Esophagus muscularis mucosa (tissue), 4 donors: ENCODE measurements around the gene EML2. TPM values are rescaled to one million over a fixed set of nuclear protein-coding genes. Genes with fewer than 3 reads are reported as not detected.

ENCODE experiments used
- DNase-seq: peaks from one replicate; pipeline ENCODE4 v3.0.0-alpha.2; 2017; ENCODE audit errors: extremely low spot score
- H3K27ac ChIP-seq, 4 donors: fragments of 200-600 bp; sonication (generic); replicated peaks in 1 of 4; 1 replicate in 3 of 4; 2 replicates in 1 of 4; pipeline ENCODE4 v1.5.1; 2016 to 2019; ENCODE audit warnings: mild to moderate bottlenecking in 1 of 4
- H3K27me3 ChIP-seq, 4 donors: fragments of 200-600 bp; sonication (generic); one replicate each; pipeline versions ENCODE4 v1.5.1 to v1.6.0; 2016 to 2019
- H3K36me3 ChIP-seq, 4 donors: fragments of 200-600 bp; sonication (generic); one replicate each; pipeline ENCODE4 v1.5.1; 2016 to 2019
- H3K4me1 ChIP-seq, 4 donors: fragments of 200-600 bp; sonication (generic); one replicate each; pipeline ENCODE4 v1.5.1; 2016 to 2019
- H3K4me3 ChIP-seq, 4 donors: fragments of 200-600 bp; sonication (generic); 1 replicate in 2 of 4; 2 replicates in 2 of 4; pipeline ENCODE4 v1.5.1; 2016 to 2019; ENCODE audit warnings: mild to moderate bottlenecking in 4 of 4, moderate library complexity in 1 of 4
- H3K9me3 ChIP-seq, 4 donors: fragments of 200-600 bp; sonication (generic); 1 replicate in 3 of 4; 2 replicates in 1 of 4; pipeline ENCODE4 v1.5.1; 2016 to 2019
- EP300 ChIP-seq: sonication (generic); formaldehyde crosslinking; IDR thresholded peaks from one replicate; pipeline ENCODE4 v1.6.1; 2017; ENCODE audit warnings: antibody characterized with exemption
- POLR2A ChIP-seq: fragments of 450-650 bp; IDR thresholded peaks from one replicate; pipeline ENCODE4 v1.6.1; 2017; ENCODE audit warnings: antibody characterized with exemption, moderate library complexity, mild to moderate bottlenecking, low read depth
- POLR2AphosphoS5 ChIP-seq, 2 donors: sonication (generic); formaldehyde crosslinking; IDR thresholded peaks; one replicate each; pipeline ENCODE4 v1.6.1; 2017; ENCODE audit warnings: antibody characterized with exemption in 2 of 2
- WGBS: methylation state at CpG from one replicate; pipeline ENCODE4 v1.1.5; 2018; 5-methylcytosine and 5-hydroxymethylcytosine counted together
- intact Hi-C: fragments of 100-400 bp; cut with DNase I; formaldehyde crosslinking; loops from one replicate; pipeline ENCODE4 v1.15.1; 2023
- total RNA-seq, 4 donors: library from RNA; depleted of rRNA; stranded (reverse); fragments of >200 nt; gene quantifications; one replicate each; pipeline versions ENCODE4 v1.1.0 to v1.2.1, GENCODE V29; 2016
- TF ChIP-seq, protein P1 (sequence below), 3 experiments: fragments of 200-600 bp in 2 of 3; fragments of 450-650 bp in 1 of 3; sonication (generic) in 2 of 3; IDR thresholded peaks; one replicate each; pipeline ENCODE4 v1.5.1; 2017 to 2019; ENCODE audit warnings: antibody characterized with exemption in 3 of 3, mild to moderate bottlenecking in 2 of 3, moderate library complexity in 1 of 3

EML2 gene
- total RNA-seq, 4 donors from 2014 or later: 12.0 to 28.4 (median 18.3) TPM

DNA sequence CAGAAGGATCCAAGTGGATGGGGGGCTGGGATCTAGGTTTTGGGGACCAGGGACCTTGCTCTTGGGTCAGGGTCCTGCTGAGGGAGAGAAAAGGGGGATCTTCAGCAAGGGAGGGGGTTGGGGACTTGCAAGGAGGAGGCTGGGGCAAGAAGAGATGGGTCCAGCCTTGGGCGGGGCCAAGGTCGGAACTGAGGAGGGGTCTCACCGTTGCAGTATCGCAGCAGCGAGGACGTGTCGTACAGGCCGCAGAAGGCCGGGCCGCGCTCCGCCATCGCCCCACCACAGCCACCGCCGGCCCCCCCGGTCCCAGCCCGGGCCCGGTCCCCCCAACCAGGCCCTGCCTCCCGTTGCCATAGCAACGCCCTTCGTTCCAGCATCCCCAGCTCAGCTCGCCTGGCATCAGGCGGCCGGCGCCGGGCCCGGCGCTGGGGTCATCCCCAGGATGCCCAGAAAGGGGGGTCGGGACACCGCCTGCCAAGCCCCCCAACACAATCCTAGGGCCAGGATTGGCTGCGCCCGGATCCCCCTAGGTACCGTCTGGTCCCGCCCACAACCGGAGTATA, 6.0 kb upstream of the EML2 start:
- TF ChIP-seq EP300 (no peak), POLR2AphosphoS5 (IDR thresholded peaks at IDR 0.05) (no peak), POLR2A (no peak)
- TF ChIP-seq, protein P1, sequence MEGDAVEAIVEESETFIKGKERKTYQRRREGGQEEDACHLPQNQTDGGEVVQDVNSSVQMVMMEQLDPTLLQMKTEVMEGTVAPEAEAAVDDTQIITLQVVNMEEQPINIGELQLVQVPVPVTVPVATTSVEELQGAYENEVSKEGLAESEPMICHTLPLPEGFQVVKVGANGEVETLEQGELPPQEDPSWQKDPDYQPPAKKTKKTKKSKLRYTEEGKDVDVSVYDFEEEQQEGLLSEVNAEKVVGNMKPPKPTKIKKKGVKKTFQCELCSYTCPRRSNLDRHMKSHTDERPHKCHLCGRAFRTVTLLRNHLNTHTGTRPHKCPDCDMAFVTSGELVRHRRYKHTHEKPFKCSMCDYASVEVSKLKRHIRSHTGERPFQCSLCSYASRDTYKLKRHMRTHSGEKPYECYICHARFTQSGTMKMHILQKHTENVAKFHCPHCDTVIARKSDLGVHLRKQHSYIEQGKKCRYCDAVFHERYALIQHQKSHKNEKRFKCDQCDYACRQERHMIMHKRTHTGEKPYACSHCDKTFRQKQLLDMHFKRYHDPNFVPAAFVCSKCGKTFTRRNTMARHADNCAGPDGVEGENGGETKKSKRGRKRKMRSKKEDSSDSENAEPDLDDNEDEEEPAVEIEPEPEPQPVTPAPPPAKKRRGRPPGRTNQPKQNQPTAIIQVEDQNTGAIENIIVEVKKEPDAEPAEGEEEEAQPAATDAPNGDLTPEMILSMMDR (IDR thresholded peaks at IDR 0.05): no peak
- Histone ChIP-seq H3K4me1 (peaks cover 23 to 45% (median 45%) of the 10 kb centered on the region in 4 donors), H3K9me3 (no peaks in the 10 kb centered on the region), H3K27me3 (peaks cover 0 to 53% (median 12%) of the 10 kb centered on the region in 4 donors), H3K27ac (no peak overlapping the region), H3K4me3 (peak overlapping the region; percentile 38 to 52 (median 46)), H3K36me3 (no peaks in the 10 kb centered on the region)
- 21% methylated on average over 15 of the region's 35 CpGs for whole genome bisulfite sequencing
- intact Hi-C loops: no loop called here
- no peak for DNase-seq

GRCh38 chr19:45643927-45644771, 5.0 kb upstream of the EML2 start:
- peaks cover 0 to 43% (median 12%) of the 10 kb centered on the region in 4 donors for H3K27me3 ChIP-seq
- intact Hi-C loops: loop anchor here (2.0 to 5.0 kb wide), 2 partner anchors 38 to 121 kb away; no protein-coding TSS in a partner anchor
- H3K36me3 ChIP-seq: no peaks in the 10 kb centered on the region
- H3K4me1 ChIP-seq: peaks cover 23 to 54% (median 52%) of the 10 kb centered on the region in 4 donors
- H3K4me3 ChIP-seq: no peak overlapping the region
- H3K9me3 ChIP-seq: no peaks in the 10 kb centered on the region
- no peak overlapping the region for H3K27ac ChIP-seq
- no peak for DNase-seq
- WGBS: 64% methylated on average over 14 of the region's 14 CpGs
- TF ChIP-seq, protein P1 (IDR thresholded peaks at IDR 0.05): no peak
- TF ChIP-seq POLR2A (no peak), POLR2AphosphoS5 (IDR thresholded peaks at IDR 0.05) (no peak), EP300 (no peak)

- 10% methylated on average over 35 of the region's 39 CpGs for WGBS
- H3K27ac ChIP-seq: no peak overlapping the region
- H3K4me1 ChIP-seq: peaks cover 30 to 62% (median 60%) of the 10 kb centered on the region in 4 donors
- TF ChIP-seq EP300 (no peak), POLR2A (no peak), POLR2AphosphoS5 (IDR thresholded peaks at IDR 0.05) (peak in 1 of 2 donors; percentile 29)
- TF ChIP-seq, protein P1 (IDR thresholded peaks at IDR 0.05): peak; percentile 97 to 100 (median 99)
- no peaks in the 10 kb centered on the region for H3K36me3 ChIP-seq
- no peaks in the 10 kb centered on the region for H3K9me3 ChIP-seq
- H3K4me3 ChIP-seq: peak overlapping the region in 1 of 4 donors; percentile 11
- intact Hi-C loops: loop anchor here (2.0 to 5.0 kb wide), 2 partner anchors 39 to 120 kb away; no protein-coding TSS in a partner anchor
- peak; percentile 97 for DNase-seq
- H3K27me3 ChIP-seq: peaks cover 0 to 41% (median 12%) of the 10 kb centered on the region in 4 donors
Measured at GRCh38 chr19:45643024-45643926, 4.1 kb upstream of the EML2 start.

DNA sequence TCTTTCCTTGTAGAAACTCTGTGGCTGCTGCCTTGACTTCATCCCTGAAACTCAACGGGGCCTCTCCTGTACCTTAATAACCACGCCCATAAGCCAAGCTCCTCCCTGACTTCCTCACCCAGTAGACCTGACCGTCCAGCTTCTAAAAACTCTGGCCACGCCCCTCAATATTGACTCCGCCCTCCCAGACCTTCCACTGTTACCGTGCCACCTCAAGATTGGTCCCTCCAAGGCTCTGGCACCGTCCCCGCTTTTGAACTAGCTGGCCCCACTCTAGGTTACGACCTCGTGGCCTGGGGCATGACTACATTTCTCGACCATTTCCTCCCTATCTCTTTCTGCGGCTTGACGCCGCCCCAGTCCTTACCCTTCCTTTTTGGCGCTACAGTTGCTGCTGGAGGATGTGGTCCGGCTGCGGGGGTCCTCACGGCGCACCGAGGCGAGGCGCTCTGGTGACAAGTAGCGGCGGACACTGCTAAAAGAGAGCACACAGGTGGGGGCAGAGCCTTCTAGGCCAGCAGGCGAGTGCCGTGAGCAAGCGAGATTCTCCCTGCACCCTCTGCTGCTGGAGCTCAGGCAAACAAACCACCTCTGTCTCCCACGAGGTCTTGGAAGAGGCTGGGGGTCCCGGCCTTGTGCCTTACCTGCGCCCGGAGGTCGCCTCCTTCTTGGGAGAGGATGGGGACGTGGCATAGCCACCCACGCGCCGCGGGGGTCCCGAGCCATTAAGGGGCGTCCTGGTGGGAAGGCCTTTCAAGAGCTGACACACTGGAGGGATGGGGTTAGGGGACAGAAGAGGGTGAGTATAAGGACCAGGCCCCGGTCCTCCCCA, 2.3 kb upstream of the EML2 start:
- peak overlapping the region; percentile 40 to 54 (median 50) for H3K4me3 ChIP-seq
- 20% methylated on average over 24 of the region's 40 CpGs for WGBS
- peaks cover 0 to 34% (median 11%) of the 10 kb centered on the region in 4 donors for H3K27me3 ChIP-seq
- H3K27ac ChIP-seq: peak overlapping the region; percentile 72 to 78 (median 74)
- TF ChIP-seq, protein P1 (IDR thresholded peaks at IDR 0.05): no peak
- TF ChIP-seq POLR2AphosphoS5 (IDR thresholded peaks at IDR 0.05) (no peak), EP300 (no peak), POLR2A (no peak)
- H3K9me3 ChIP-seq: no peaks in the 10 kb centered on the region
- H3K4me1 ChIP-seq: peaks cover 30 to 67% (median 64%) of the 10 kb centered on the region in 4 donors
- H3K36me3 ChIP-seq: no peaks in the 10 kb centered on the region
- peak; percentile 95 for DNase-seq
- intact Hi-C loops: loop anchor here (1.0 to 5.0 kb wide), 3 partner anchors 34 to 119 kb away; no protein-coding TSS in a partner anchor
